VCaP (cell line): ENCODE results near the gene RGSL1.

Experiments
- H3K27ac ChIP-seq: fragments of 450-650 bp; 2 replicates; pipeline ENCODE4 v1.5.1; 2017
- CTCF ChIP-seq: fragments of 450-650 bp; conservative IDR thresholded peaks from 2 replicates; pipeline ENCODE4 v1.5.1; 2017; ENCODE audit warnings: mild to moderate bottlenecking, moderate library complexity

Gene RGSL1

DNA sequence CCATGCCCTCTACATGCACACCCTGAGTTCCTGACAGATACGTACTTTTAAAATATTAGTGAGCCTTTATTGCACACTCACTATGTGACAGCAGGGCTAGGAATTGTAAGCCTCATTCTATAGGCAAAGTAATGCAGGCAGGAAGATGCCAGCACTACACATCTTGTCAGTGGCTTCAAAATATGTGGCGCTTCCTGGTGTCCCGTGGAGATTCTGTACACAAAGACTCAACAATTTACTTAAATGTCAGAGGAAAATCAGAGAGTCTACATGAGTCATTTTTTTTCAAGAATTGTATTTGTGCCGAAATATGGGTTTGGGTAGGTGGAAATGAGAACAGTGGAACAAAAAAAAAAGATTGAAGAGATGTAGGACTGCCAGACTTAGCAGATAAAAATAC, 111.5 kb downstream of the RGSL1 start:
- H3K27ac ChIP-seq = no peak overlapping the region
- TF ChIP-seq CTCF = no peak

DNA sequence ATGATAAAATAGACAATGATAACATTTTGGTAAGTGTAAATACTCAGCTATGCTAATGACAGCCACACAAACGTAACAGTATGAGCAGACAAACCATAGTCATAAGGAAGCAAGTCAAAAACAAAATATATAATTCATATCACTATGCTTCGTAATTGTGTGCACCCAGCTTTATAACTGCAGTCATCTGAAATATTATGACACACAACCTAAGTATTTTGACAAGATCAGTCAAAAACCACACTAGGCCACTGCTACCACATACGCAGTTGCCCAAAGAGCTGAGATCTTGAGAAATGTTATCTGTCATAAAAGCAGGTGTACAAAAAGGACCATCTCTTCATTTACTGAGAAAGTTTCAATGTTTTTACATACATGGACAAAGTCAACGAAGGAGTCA, 113.1 kb downstream of the RGSL1 start:
- no peak for TF ChIP-seq CTCF
- H3K27ac ChIP-seq = no peak overlapping the region

GRCh38 chr1:182564406-182565004, 114.6 kb downstream of the RGSL1 start:
- no peak overlapping the region for H3K27ac ChIP-seq
- TF ChIP-seq CTCF = no peak

DNA sequence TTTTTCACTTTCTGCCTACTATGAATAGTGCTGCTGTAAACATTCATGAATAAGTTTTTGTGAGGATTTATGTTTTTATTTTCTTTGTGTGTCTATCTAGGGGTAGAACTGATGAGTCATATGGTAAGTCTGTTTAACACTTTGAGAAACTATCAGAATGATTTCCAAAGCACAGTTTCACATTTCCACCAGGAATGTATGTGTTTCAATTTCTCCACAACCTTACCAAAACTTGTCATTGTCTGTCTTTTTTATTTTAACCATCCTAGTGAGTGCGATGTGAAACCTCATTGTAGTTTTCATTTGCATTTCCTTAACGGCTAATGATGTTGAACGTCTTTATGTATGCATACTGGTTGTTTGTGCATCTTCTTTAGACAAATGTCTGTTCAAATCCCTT, 115.6 kb downstream of the RGSL1 start:
- no peak for TF ChIP-seq CTCF
- H3K27ac ChIP-seq = no peak overlapping the region

DNA sequence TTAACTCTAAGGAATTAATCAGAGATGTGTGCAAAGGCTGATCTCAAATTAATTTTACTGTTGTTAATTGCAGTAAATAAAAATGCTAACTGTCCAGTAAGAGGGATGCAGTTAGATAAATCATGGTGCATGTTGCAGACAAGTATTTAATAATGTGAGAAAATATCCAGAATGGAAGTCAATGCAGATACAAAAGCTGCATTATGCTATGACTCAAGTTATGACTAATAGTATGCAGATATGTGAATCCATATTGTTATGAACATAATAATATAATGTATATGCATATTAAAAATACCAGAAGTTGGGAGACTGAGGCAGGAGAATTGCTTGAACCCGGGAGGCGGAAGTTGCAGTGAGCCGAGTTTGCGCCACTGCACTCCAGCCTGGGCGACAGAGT, 117.7 kb downstream of the RGSL1 start:
- no peak overlapping the region for H3K27ac ChIP-seq

GRCh38 chr1:182568647-182569284, 118.8 kb downstream of the RGSL1 start:
- no peak for TF ChIP-seq CTCF
- no peak overlapping the region for H3K27ac ChIP-seq

More for the DNA sequence above, 117.7 kb downstream of the RGSL1 start:
- TF ChIP-seq CTCF = no peak

- no peak overlapping the region for H3K27ac ChIP-seq
- TF ChIP-seq CTCF = no peak
Measured at GRCh38 chr1:182569939-182570610, 120.1 kb downstream of the RGSL1 start.
